ENCODE data around the gene PTGER3. TPM values are rescaled to one million over a fixed set of nuclear protein-coding genes. Genes with fewer than 3 reads are reported as not detected.

Gene PTGER3
- 3.3 TPM for total RNA-seq
- long read RNA-seq, full-length matches to known transcripts = 13 of 14 reads
- long read RNA-seq, partial matches to known transcripts = 0 of 14 reads
- long read RNA-seq, other reads (novel, unspliced or antisense) = 1 of 14 reads

- ATAC-seq (peak; percentile 87), DNase-seq (peak; percentile 85)
- intact Hi-C loops (cut with micrococcal nuclease) = no loop called here
These were observed at the start of gene PTGER3 for GRCh38 chr1:71047635-71048607. Gene PTGER3, minus strand, starts transcription at chr1:71047816. Its CDS starts 239 bp downstream, at chr1:71047577.

- ATAC-seq (no peak), DNase-seq (no peak)
- intact Hi-C loops (cut with micrococcal nuclease) = no loop called here
These were observed 47.3 kb upstream of the PTGER3 start for GRCh38 chr1:71094913-71095312.

- ATAC-seq (no peak), DNase-seq (no peak)
- intact Hi-C loops (cut with micrococcal nuclease) = no loop called here
These were observed 46.3 kb upstream of the PTGER3 start for GRCh38 chr1:71093938-71094337.

GRCh38 chr1:71089536-71090270 is 42.1 kb upstream of the PTGER3 start:
- DNase-seq (no peak), ATAC-seq (no peak)
- intact Hi-C loops (cut with micrococcal nuclease) = no loop called here

GRCh38 chr1:71088645-71089287 is 41.1 kb upstream of the PTGER3 start:
- ATAC-seq (no peak), DNase-seq (no peak)
- intact Hi-C loops (cut with micrococcal nuclease) = no loop called here

GRCh38 chr1:71087713-71088112 is 40.1 kb upstream of the PTGER3 start:
- DNase-seq (no peak), ATAC-seq (no peak)
- intact Hi-C loops (cut with micrococcal nuclease) = no loop called here

DNA sequence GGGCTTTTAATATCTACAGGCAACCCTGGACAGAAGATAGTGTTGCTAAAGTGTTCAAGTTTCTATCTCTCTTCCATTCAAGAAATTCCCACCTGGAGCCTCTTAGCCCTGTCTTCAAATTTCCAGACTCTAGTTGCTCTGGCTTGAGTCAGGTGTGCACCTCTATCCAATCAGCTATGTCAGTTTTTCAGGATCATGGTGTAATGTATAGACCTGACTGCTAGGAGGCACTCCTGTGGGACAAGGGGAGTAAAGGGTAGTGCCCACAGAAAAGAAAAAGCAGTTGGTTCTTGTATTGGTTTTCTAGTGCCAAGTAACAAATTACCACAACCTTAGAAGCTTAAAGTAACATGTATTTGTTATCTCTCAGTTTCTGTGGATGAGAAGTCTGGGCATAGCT is 39.4 kb upstream of the PTGER3 start:
- ATAC-seq (no peak), DNase-seq (no peak)
- intact Hi-C loops (cut with micrococcal nuclease) = no loop called here

- intact Hi-C loops (cut with micrococcal nuclease) = no loop called here
- no peak for DNase-seq
- no peak for ATAC-seq
These were observed 38.7 kb upstream of the PTGER3 start for GRCh38 chr1:71086331-71086730.

GRCh38 chr1:71083271-71083670 is 35.7 kb upstream of the PTGER3 start:
- ATAC-seq (no peak), DNase-seq (no peak)
- intact Hi-C loops (cut with micrococcal nuclease) = no loop called here

DNA sequence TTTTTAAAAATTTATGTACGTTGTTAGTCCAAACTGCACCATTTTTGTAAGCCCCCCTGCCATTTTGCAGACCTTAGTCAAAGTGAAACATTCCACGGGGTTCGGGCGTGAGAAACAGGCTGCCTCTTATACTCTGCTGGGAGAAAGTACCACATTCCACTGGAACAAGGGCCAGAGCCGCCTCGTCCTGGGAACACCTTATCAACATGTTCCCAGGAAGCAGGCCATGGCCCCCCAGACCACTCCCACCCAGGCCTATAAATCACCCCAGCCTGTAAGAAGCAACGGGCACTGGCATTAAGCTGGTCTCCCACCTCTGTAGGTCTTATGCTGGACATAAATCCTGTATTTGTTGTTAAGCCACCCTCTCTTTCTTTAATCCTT is 34.1 kb upstream of the PTGER3 start:
- DNase-seq (peak; percentile 33), ATAC-seq (no peak)
- intact Hi-C loops (cut with micrococcal nuclease) = no loop called here

DNA sequence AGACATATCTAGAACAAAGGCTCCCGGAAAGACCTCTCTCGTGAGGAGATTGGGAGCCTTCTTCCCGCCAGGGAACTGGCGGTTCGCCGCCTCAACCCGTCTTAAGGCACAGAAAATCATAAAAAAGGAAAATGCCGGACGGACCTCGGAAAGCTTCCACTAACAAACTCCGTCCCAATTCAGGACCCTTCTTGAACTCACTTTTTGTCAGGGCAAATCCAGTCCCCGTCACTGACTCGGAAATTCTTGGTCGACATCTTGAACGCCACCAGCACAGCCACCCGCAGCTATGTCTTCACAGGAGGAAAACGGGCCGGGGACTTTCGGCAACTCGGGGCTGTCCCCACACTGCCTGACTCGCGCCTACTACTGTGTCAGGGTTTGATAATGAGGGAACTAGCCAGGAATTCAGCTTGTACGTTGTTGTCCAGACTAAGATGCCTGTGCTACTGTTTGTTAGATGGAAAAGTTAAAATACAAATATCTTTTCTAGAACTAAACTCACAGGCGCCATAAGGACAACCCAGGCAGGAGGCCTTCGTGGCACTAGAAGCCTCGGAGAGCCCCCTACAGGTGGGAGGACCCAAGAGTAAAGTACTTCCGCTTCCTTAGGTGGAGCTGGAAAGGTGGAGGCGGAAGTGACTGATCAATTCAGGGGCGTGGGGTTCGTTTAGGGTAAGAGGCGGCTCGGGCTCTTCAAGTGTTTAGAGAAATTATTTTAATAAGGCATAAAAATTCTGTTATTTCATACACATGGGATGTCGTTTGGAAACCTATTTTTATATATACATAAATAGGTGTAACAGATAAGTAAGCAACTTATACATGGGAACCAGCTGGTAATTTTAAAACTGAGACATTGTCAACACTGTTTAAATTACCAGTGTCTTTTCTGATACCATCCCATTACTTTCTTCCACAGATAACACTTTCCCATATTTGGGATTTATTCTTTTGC is 33.4 kb upstream of the PTGER3 start, which contains the start of gene ZRANB2:
ZRANB2 (minus strand) TSS at position 297 of the 958 bp plus-strand sequence; CDS start at position 257, 40 bp downstream.
- peak; percentile 98 for ATAC-seq
- intact Hi-C loops (cut with micrococcal nuclease) = no loop called here
- DNase-seq = peak; percentile 92

GRCh38 chr1:71080230-71080738 is 32.7 kb upstream of the PTGER3 start:
- ATAC-seq (peak; percentile 41), DNase-seq (no peak)
- intact Hi-C loops (cut with micrococcal nuclease) = no loop called here

- ATAC-seq = no peak
- intact Hi-C loops (cut with micrococcal nuclease) = no loop called here
- DNase-seq = no peak
These were observed 27.1 kb upstream of the PTGER3 start for GRCh38 chr1:71074681-71075080.

GRCh38 chr1:71072273-71072672 is 24.7 kb upstream of the PTGER3 start:
- DNase-seq (no peak), ATAC-seq (no peak)
- intact Hi-C loops (cut with micrococcal nuclease) = no loop called here

DNA sequence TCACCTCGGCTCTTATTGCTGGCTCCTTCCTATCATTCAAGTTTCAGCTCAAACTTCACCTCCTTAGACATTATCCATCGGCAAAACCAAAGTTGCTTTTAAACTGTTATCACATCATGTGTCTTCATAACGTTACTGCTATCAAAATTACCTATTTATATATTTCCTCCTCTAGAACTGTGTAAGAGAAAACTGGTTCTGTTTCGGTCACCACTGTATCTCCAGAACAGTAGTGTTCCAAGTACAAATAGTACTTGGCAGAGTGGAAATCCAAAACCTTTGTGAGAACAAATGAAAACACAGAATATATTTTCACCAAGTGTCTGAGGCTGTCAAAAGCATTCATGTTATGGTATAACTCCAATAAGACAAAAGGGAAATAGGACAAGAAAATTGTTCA is 24.1 kb upstream of the PTGER3 start:
- no peak for DNase-seq
- intact Hi-C loops (cut with micrococcal nuclease) = no loop called here
- peak; percentile 62 for ATAC-seq

DNA sequence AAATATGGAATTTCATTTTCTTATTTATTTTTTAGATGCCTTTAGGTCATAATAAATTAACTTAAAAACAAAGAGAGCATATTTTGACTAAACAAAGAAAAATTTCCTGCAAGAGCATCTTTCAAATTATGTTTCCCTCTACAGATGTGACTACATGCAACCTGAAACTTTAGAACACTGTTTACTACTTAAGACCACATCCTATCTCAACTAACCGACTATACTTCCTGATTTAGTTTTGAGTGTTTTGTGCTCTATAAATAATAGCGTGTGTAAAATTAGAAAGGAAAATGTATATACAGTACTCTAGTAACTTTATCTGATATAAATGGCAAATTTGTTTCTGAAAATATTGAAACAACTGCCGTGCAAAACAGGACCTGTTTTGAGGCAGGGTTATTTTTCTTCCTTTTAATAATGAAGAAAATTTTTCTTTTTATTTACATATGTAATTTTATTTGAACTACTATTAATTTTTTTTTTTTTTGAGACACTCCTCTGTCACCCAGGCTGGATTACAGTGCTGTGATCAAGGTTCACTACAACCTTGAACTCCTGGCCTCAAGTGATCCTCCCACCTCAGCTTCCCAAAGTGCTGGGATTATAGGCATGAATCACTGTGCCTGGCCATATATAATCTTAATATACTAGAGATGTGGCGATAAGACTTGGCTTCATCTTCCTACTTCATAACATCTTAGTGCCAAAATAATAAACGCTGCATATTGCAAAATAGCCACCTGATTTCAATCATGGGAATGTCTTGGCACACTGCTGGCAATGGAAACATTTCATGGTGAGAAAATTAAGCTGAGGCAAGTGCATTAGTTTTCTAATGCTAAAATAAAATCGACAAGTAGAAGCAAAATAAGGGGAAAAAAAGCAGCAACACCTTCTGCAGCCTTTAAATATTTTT is 21.0 kb upstream of the PTGER3 start:
- ATAC-seq = no peak

GRCh38 chr1:71054791-71055190 is 7.2 kb upstream of the PTGER3 start:
- intact Hi-C loops (cut with micrococcal nuclease) = no loop called here
- DNase-seq (no peak), ATAC-seq (peak; percentile 17)

More for the DNA sequence above, 21.0 kb upstream of the PTGER3 start:
- no peak for DNase-seq
- intact Hi-C loops (cut with micrococcal nuclease) = no loop called here

Measured in left ventricle myocardium superior (tissue), 1 donor.